ENCODE data around the gene CALCOCO2.
"Not testable (repeated sequence)": the region's sequence is repeated elsewhere in the genome, so short reads cannot be mapped to it uniquely, and the experiment has no call there.

Gene CALCOCO2

DNA sequence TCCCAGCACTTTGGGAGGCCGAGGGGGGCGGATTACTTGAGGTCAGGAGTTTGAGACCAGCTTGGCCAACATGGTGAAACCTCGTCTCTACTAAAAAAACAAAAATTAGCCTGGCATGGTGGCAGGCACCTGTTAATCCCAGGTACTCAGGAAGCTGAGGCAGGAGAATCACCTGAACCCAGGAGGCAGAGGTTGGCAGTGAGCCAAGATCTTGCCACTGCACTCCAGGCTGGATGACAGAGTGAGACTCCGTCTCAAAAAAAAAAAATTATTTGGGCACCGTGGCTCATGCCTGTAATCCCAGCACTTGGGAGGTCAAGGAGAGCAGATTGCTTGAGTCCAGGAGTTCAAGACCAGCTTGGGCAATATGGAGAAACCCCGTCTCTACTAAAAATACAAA, 9.9 kb upstream of the CALCOCO2 start:
- DNase-seq (ENCODE audit: low read depth) = not testable (repeated sequence)

GRCh38 chr17:48825446-48826381, 5.1 kb upstream of the CALCOCO2 start:
- no peak for DNase-seq (ENCODE audit: low read depth)

- DNase-seq (ENCODE audit: low read depth) = no peak
These were observed 681 bp downstream of the CALCOCO2 start for GRCh38 chr17:48831549-48831883.

DNA sequence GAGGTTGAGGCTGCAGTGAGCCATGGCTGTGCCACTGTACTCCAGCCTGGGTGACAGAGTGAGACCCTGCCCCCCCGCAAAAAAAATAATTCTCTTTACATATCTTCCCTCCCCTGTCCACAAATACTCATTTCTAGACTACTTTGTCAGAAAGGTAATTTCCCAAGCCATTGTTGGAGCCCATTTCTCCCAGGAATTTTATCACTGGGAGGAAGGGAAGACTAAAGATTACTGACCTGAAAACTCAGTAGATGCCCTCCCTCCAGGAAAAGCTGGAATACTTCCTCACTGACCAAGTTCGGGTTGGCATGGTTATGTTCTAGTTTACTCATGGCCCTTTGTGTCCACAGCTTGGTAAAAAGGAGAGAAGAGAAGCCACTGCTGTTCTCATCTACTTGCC, 4.1 kb downstream of the CALCOCO2 start:
- no peak for DNase-seq (ENCODE audit: low read depth)

GRCh38 chr17:48835971-48836370, 5.1 kb downstream of the CALCOCO2 start:
- no peak for DNase-seq (ENCODE audit: low read depth)

- not testable (repeated sequence) for DNase-seq (ENCODE audit: low read depth)
These were observed 6.6 kb downstream of the CALCOCO2 start for GRCh38 chr17:48837458-48837857.

DNA sequence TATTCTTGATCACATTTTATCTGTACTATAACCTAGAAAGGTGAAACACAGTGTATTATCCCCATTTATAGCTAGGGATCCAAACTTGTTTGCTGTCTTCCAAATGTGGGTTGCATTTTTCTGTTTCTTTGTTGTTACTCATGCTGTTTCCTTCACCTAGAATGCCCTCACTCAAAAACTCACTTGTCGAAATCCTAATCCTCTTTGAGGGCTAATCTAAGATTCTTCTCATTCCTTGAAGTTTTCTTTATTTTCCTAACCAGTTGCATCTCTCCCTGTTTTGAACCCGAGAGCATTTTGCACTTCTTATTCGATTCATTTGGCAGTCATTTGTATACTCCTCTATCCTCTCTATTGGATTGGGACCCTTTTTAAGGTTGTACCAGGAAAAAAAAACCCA, 9.6 kb downstream of the CALCOCO2 start:
- no peak for DNase-seq (ENCODE audit: low read depth)

DNA sequence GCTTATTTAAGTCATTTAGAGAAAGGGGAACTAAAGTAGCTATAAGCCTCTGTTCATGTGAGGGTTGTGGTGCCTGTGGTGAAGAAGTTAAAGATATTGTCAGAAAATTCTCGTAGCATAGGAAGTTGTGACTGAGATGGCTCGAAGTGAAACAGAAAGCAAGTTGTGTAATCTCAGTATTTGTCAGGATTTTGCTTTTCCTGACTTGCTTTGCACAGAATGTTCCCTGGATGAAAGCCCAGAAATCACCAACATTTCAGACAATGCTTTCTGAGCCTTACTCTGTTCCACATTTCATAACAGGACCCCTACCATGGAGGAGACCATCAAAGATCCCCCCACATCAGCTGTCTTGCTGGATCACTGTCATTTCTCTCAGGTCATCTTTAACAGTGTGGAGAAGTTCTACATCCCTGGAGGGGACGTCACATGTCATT, 10.6 kb downstream of the CALCOCO2 start:
- DNase-seq (ENCODE audit: low read depth) = no peak

- no peak for DNase-seq (ENCODE audit: low read depth)
These were observed 11.9 kb downstream of the CALCOCO2 start for GRCh38 chr17:48842746-48843145.

DNA sequence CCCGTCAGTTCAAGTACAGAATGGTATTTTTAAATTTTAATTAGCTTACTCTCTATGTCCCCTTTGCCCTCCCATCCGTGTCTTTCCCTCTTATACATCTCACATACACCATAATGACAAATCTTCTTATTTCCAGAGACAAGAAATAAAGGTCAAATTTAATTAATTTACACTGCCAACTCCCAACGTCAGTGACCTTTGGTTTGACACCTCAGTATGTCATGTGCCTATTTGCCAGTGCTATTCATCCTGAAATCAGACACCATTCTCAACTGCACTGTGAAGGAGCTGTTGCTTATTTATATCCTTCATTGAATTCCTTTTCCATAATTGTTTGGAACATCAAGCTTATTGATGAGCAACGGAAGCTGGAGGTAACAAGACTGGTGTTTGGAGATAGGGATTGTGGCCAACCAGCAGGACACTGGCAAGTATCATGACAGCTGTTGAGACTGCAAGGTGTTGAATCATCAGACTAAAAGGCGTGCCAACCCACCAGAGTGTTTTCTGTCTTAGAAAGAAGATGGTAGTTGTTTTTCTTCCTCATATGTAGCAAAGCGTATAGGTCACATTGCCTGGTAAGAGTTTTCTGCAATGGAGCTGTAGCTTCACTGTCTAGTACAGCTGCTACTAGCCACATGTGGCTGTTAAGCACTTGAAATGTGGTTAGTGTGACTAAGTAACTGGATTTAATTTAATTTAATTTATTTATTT, 12.5 kb downstream of the CALCOCO2 start:
- no peak for DNase-seq (ENCODE audit: low read depth)

GRCh38 chr17:48850792-48851323, 20.0 kb downstream of the CALCOCO2 start:
- DNase-seq (ENCODE audit: low read depth) = no peak

DNA sequence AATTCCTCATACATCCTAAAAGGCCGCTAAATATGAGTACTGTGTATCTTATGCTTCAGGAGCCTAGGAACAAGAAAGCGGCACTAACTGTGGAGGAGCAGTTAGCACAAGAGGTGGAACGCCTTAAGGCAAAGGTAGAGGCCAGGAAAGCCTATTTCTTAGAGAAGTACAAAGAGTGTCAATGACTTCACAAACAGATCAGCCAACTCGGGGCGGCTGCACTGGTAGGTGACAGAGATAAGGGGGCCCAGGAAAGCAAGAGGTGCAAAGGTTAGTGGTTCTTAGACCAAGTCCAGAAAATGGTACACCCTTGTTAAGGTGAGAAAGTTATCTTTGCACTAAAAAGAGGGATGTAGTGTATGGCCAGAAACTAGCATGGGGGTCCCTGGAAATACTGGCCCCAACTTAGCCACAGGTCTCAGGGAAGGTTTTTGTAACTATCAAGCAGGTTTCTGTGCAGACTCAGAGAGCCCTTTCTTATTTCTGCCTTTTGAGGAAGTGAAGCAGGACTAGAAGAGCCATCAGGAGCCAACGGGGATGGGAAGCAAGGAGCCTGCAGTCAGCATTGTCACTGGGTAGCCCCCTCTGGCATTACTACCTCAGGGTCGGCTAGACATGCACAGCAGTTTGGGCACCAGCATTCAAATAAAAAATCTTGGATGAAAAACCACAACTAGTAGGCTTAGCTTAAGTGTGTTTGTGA, 24.1 kb downstream of the CALCOCO2 start:
- DNase-seq (ENCODE audit: low read depth) = no peak

DNA sequence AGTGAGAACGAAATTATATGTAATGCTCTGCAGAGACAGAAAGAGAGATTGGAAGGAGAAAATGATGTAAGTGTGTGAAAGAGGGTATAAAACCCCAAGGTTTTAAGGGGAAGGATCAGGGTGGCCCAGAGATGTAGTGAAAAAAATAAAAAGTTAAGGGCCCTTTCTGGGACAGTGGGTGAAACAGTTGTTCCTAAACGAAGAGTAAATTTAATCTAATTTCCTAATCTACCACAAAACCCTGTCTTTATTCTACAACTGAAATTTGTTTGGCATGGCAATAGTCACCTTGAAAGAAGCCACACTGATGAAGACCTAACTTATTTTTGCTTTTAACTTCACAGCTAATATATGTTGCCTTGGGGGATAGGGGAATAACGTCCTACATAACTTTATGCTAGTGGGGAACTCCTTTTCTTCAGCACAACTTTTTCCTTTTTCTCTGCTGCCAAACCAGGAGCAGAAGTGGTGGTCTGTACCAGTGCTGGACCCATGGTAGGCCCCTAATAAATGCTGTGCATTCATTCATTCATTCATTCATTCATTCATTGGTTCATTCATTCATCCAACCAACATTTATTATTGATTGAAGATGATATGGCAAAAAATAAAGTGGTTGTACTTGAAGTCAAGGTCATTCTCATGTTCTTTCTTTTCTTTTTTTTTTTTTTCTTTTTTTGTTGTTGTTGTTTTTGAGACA, 25.4 kb downstream of the CALCOCO2 start:
- no peak for DNase-seq (ENCODE audit: low read depth)

GRCh38 chr17:48860034-48860433, 29.2 kb downstream of the CALCOCO2 start:
- DNase-seq (ENCODE audit: low read depth) = no peak

GRCh38 chr17:48860456-48860855, 29.6 kb downstream of the CALCOCO2 start:
- no peak for DNase-seq (ENCODE audit: low read depth)

- no peak for DNase-seq (ENCODE audit: low read depth)
These were observed 38.2 kb downstream of the CALCOCO2 start for GRCh38 chr17:48868916-48869500.

DNA sequence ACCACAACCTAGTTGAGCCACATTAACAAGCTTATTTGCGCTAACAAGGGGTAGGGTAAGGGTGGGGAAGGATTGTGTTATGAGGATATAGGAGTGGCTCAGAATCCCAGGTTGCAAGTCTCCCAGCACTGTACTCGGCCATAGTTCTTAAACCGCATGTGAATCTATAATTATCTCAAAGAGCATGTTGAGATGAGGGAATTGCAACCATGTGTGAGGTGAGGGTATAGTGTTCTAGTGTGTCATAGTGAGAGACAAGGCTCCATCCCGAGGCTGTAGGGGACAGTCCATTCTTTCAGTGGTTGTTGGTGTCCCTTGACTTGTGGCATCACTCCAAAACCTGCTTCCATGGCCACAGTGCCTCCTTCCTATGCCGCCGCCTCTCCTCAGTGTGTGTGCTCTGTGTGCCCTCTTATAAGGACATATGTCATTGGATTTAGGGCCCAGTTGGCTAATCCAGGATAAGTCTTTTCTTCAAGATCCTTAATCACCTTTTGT, 39.0 kb downstream of the CALCOCO2 start:
- DNase-seq (ENCODE audit: low read depth) = no peak

- no peak for DNase-seq (ENCODE audit: low read depth)
These were observed 40.3 kb downstream of the CALCOCO2 start for GRCh38 chr17:48871035-48871550.

DNA sequence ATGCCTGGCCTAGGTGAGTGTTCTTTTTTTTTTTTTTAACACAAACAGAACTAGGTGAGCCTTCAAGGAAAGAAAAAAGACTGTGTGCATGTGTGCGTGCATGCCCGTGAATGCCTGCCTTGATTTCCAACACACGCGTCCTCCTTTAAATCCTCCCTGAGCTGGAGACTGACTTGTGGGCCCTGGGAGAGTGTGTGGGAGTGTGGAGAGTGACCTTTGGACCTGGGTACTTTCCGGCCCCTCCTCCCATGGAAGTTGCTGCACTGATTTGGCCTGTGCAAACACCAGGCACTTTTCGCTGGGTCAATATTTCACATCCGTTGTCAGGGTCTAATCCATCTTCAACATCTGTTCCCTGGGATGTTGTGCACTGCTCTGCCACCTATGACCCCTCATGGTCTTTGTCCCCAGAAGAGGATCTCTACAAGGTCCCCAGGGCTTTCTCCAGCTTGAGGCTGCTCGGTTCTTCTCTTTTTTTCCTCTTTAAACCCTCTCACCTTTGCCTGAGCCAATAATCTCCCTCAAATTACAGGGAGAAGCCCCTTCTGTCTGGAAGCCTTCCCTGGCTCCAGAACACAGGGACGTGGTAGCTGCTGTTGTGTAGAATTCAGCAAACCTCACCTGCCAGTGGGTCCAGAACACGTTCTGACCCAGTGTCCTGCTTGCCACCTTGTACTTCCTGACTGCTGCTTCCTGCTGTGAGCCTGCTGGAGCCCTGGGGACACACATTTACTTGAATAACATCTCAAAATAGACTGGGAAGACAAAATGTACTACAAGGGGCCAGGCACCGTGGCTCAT, 40.9 kb downstream of the CALCOCO2 start:
- no peak for DNase-seq (ENCODE audit: low read depth)

DNA sequence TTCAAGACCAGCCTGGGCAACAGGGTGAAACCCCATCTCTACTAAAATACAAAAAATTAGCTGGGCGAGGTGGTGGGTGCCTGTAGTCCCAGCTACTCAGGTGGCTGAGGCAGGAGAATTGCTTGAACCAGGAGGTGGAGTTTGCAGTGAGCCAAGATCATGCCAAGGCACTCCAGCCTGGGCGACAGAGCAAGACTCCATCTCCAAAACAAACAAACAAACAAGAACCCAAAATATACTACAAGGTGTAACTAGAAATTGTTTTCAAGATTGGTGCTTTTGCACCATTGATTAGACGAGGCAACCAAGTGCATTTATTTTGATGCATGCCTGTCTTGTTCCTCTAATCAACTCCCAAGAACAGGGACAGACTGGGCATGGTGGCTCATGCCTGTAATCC, 41.6 kb downstream of the CALCOCO2 start:
- DNase-seq (ENCODE audit: low read depth) = not testable (repeated sequence)

Data from activated T-cell treated with anti-CD3 and anti-CD28 coated beads for 48 hours (primary cell).